Body of pancreas (tissue), 4 donors: Measurements from ENCODE around the gene RBL1.

Source experiments
- CTCF ChIP-seq, 7 experiments: fragments of 450-650 bp in 4 of 7; fragments of 200-600 bp in 3 of 7; sonication (generic) in 3 of 7; IDR thresholded peaks; one replicate each; pipeline ENCODE4 v1.5.1; 2016 to 2019; ENCODE audit warnings: antibody characterized with exemption in 7 of 7
- POLR2A ChIP-seq, 3 donors: fragments of 450-650 bp; IDR thresholded peaks; one replicate each; pipeline ENCODE4 v1.6.1; 2016; ENCODE audit warnings: antibody characterized with exemption in 3 of 3, mild to moderate bottlenecking in 2 of 3

- TF ChIP-seq CTCF (IDR thresholded peaks at IDR 0.05) (no peak), POLR2A (IDR thresholded peaks at IDR 0.05) (no peak)
These were observed 143.6 kb downstream of the RBL1 start for GRCh38 chr20:36951979-36952738.
